Uterus (tissue), 4 donors: Measurements from ENCODE around the gene SCAPER. TPM values are rescaled to one million over a fixed set of nuclear protein-coding genes. Genes with fewer than 3 reads are reported as not detected.

Experiments used
- DNase-seq, 2 donors: peaks; one replicate each; pipeline ENCODE4 v3.0.0-alpha.2; 2019 to 2020
- H3K27ac ChIP-seq, 2 donors: fragments of 200-600 bp; sonication (generic); 1 replicate in 1 of 2; 2 replicates in 1 of 2; pipeline ENCODE4 v1.5.1; 2016 to 2018
- H3K27me3 ChIP-seq, 2 donors: fragments of 200-600 bp; sonication (generic); one replicate each; pipeline ENCODE4 v1.5.1; 2018 to 2019; ENCODE audit warnings: control low read depth in 1 of 2
- H3K36me3 ChIP-seq, 2 donors: fragments of 200-600 bp; sonication (generic); one replicate each; pipeline ENCODE4 v1.5.1; 2019; ENCODE audit warnings: control low read depth in 1 of 2
- H3K4me1 ChIP-seq, 2 donors: fragments of 200-600 bp; sonication (generic); one replicate each; pipeline ENCODE4 v1.5.1; 2018 to 2019; ENCODE audit warnings: control low read depth in 1 of 2
- H3K4me3 ChIP-seq, 2 donors: fragments of 200-600 bp; sonication (generic); 1 replicate in 1 of 2; 2 replicates in 1 of 2; pipeline ENCODE4 v1.5.1; 2018 to 2019; ENCODE audit warnings: mild to moderate bottlenecking in 1 of 2
- H3K9me3 ChIP-seq, 2 donors: fragments of 200-600 bp; sonication (generic); one replicate each; pipeline ENCODE4 v1.5.1; 2019; ENCODE audit warnings: control low read depth in 1 of 2
- POLR2A ChIP-seq, 2 donors: fragments of 450-650 bp; IDR thresholded peaks; one replicate each; pipeline ENCODE4 v1.6.1; 2016; ENCODE audit warnings: antibody characterized with exemption in 2 of 2, mild to moderate bottlenecking in 1 of 2, moderate library complexity in 1 of 2
- intact Hi-C: fragments of 100-400 bp; cut with DNase I; formaldehyde crosslinking; loops from one replicate; pipeline ENCODE4 v1.15.1; 2023; ENCODE audit warnings: low total_unique reads
- total RNA-seq, 4 donors: library from RNA; depleted of rRNA in 3 of 4; stranded (reverse); fragments of >200 nt in 3 of 4; gene quantifications; one replicate each; pipeline versions ENCODE4 v1.1.0 to v1.2.4, GENCODE V29; 2014 to 2023
- TF ChIP-seq, protein P1 (sequence below), 4 experiments: fragments of 200-600 bp in 2 of 4; fragments of 450-650 bp in 2 of 4; sonication (generic) in 2 of 4; IDR thresholded peaks; one replicate each; pipeline ENCODE4 v1.5.1; 2016 to 2019; ENCODE audit warnings: antibody characterized with exemption in 4 of 4, mild to moderate bottlenecking in 2 of 4, moderate library complexity in 1 of 4
- donor health status: DM: yes; HTN: yes; CAD: no.

The SCAPER gene
- total RNA-seq, 4 donors from 2014 or later: 10.6 to 74.2 (median 32.9) TPM

DNA sequence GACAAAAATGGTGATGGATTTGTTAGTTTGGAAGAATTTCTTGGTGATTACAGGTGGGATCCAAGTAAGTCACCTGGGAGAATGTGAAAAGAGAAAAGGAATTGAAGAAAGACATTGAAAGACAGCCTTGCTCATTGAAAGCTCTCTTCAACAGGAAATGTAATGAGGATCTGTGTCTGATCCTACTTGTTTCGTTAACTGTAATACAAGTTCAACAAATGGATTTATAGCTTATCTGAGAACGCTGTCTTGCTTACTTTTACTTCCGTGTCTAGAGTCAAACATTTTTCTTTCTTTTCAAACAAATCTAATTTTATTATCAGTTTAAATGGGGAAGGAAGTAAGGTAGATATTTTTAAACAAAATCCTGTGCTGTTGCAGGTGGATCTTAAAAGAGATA is 42.3 kb upstream of the SCAPER start:
- Histone ChIP-seq H3K27ac (no peak overlapping the region), H3K4me1 (no peaks in the 10 kb centered on the region), H3K27me3 (no peaks in the 10 kb centered on the region), H3K4me3 (no peak overlapping the region), H3K36me3 (no peaks in the 10 kb centered on the region), H3K9me3 (no peaks in the 10 kb centered on the region)
- no peak for DNase-seq
- TF ChIP-seq POLR2A (IDR thresholded peaks at IDR 0.05): no peak
- TF ChIP-seq, protein P1, sequence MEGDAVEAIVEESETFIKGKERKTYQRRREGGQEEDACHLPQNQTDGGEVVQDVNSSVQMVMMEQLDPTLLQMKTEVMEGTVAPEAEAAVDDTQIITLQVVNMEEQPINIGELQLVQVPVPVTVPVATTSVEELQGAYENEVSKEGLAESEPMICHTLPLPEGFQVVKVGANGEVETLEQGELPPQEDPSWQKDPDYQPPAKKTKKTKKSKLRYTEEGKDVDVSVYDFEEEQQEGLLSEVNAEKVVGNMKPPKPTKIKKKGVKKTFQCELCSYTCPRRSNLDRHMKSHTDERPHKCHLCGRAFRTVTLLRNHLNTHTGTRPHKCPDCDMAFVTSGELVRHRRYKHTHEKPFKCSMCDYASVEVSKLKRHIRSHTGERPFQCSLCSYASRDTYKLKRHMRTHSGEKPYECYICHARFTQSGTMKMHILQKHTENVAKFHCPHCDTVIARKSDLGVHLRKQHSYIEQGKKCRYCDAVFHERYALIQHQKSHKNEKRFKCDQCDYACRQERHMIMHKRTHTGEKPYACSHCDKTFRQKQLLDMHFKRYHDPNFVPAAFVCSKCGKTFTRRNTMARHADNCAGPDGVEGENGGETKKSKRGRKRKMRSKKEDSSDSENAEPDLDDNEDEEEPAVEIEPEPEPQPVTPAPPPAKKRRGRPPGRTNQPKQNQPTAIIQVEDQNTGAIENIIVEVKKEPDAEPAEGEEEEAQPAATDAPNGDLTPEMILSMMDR (IDR thresholded peaks at IDR 0.05): no peak
- intact Hi-C loops: no loop called here

GRCh38 chr15:76945494-76946093 is 40.5 kb upstream of the SCAPER start:
- no peak overlapping the region for H3K27ac ChIP-seq
- DNase-seq: no peak
- no peak overlapping the region for H3K4me3 ChIP-seq
- H3K36me3 ChIP-seq: no peaks in the 10 kb centered on the region
- intact Hi-C loops: no loop called here
- TF ChIP-seq, protein P1 (IDR thresholded peaks at IDR 0.05): no peak
- TF ChIP-seq POLR2A (IDR thresholded peaks at IDR 0.05): no peak
- H3K9me3 ChIP-seq: no peaks in the 10 kb centered on the region
- no peaks in the 10 kb centered on the region for H3K27me3 ChIP-seq
- no peaks in the 10 kb centered on the region for H3K4me1 ChIP-seq

GRCh38 chr15:76942331-76942730 is 37.2 kb upstream of the SCAPER start:
- no peak overlapping the region for H3K27ac ChIP-seq
- no peaks in the 10 kb centered on the region for H3K27me3 ChIP-seq
- no peak overlapping the region for H3K4me3 ChIP-seq
- no peaks in the 10 kb centered on the region for H3K9me3 ChIP-seq
- no peaks in the 10 kb centered on the region for H3K4me1 ChIP-seq
- no peak for TF ChIP-seq POLR2A (IDR thresholded peaks at IDR 0.05)
- TF ChIP-seq, protein P1 (IDR thresholded peaks at IDR 0.05): no peak
- no peaks in the 10 kb centered on the region for H3K36me3 ChIP-seq
- intact Hi-C loops: no loop called here
- DNase-seq: no peak

- Histone ChIP-seq H3K9me3 (no peaks in the 10 kb centered on the region), H3K36me3 (no peaks in the 10 kb centered on the region), H3K4me1 (no peaks in the 10 kb centered on the region), H3K27ac (no peak overlapping the region), H3K27me3 (no peaks in the 10 kb centered on the region), H3K4me3 (no peak overlapping the region)
- DNase-seq: no peak
- intact Hi-C loops: no loop called here
- TF ChIP-seq POLR2A (IDR thresholded peaks at IDR 0.05): no peak
- TF ChIP-seq, protein P1 (IDR thresholded peaks at IDR 0.05): no peak
Measured at GRCh38 chr15:76941636-76942035, 36.5 kb upstream of the SCAPER start.

DNA sequence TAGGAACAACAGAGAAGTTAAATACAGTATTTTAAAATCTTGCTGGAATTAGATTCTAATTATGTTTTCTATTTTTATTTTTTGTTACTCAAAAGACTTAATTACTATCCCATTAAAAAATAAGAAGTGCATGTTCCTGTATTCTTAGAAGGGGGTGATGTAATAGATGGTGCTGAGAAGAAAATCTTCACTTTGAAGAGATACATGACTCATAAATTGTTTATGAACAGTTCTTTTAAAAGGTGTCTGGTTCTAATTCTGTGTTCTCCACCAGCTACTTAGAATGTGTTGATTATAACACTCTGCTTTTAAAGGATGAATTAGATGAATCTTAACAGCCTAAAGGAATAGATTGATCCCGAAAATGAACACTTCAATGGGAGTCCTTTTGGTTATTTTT is 34.6 kb upstream of the SCAPER start:
- Histone ChIP-seq H3K4me1 (no peaks in the 10 kb centered on the region), H3K27ac (no peak overlapping the region), H3K36me3 (no peaks in the 10 kb centered on the region), H3K27me3 (no peaks in the 10 kb centered on the region), H3K9me3 (no peaks in the 10 kb centered on the region), H3K4me3 (no peak overlapping the region)
- TF ChIP-seq, protein P1 (IDR thresholded peaks at IDR 0.05): no peak
- TF ChIP-seq POLR2A (IDR thresholded peaks at IDR 0.05): no peak
- intact Hi-C loops: no loop called here
- no peak for DNase-seq
